ENCODE data around the gene KRTAP10-10.
"Not testable (repeated sequence)": the region's sequence is repeated elsewhere in the genome, so short reads cannot be mapped to it uniquely, and the experiment has no call there.

KRTAP10-10 gene

GRCh38 chr21:44644878-44645277, 7.7 kb downstream of the KRTAP10-10 start:
- no peaks in the 10 kb centered on the region for H3K27me3 ChIP-seq (ENCODE audit: low read depth)
- DNase-seq (ENCODE audit: low spot score in 2 of 2) = no peak
- no peaks in the 10 kb centered on the region for H3K4me1 ChIP-seq
- no peaks in the 10 kb centered on the region for H3K9me3 ChIP-seq
- H3K36me3 ChIP-seq (replicated peaks) = no peaks in the 10 kb centered on the region
- H3K4me3 ChIP-seq = no peak overlapping the region
- in situ Hi-C loops (cut with MboI; ENCODE audit: low sequenced_read_pairs) = loop anchor here (10.0 kb wide), 1 partner anchor 60 kb away; no protein-coding TSS in a partner anchor

GRCh38 chr21:44646366-44647221, 9.4 kb downstream of the KRTAP10-10 start, which contains the start of gene KRTAP10-11:
KRTAP10-11 (plus strand) TSS chr21:44646414; CDS start chr21:44646459, 45 bp downstream.
- H3K9me3 ChIP-seq; H3K27me3 ChIP-seq (ENCODE audit: low read depth); H3K4me3 ChIP-seq; DNase-seq (ENCODE audit: low spot score in 2 of 2); H3K36me3 ChIP-seq (replicated peaks); H3K4me1 ChIP-seq: not testable (repeated sequence)
- in situ Hi-C loops (cut with MboI; ENCODE audit: low sequenced_read_pairs) = loop anchor here (10.0 kb wide), 1 partner anchor 58 kb away; no protein-coding TSS in a partner anchor

GRCh38 chr21:44647222-44647552, 10.0 kb downstream of the KRTAP10-10 start:
- Histone ChIP-seq H3K27me3 (ENCODE audit: low read depth) (no peaks in the 10 kb centered on the region), H3K9me3 (no peaks in the 10 kb centered on the region), H3K36me3 (replicated peaks) (no peaks in the 10 kb centered on the region), H3K4me3 (no peak overlapping the region), H3K4me1 (no peaks in the 10 kb centered on the region)
- DNase-seq (ENCODE audit: low spot score in 2 of 2) = no peak
- in situ Hi-C loops (cut with MboI; ENCODE audit: low sequenced_read_pairs) = loop anchor here (10.0 kb wide), 1 partner anchor 58 kb away; no protein-coding TSS in a partner anchor

- Histone ChIP-seq H3K4me1 (no peaks in the 10 kb centered on the region), H3K27me3 (ENCODE audit: low read depth) (no peaks in the 10 kb centered on the region), H3K4me3 (no peak overlapping the region), H3K36me3 (replicated peaks) (no peaks in the 10 kb centered on the region), H3K9me3 (no peaks in the 10 kb centered on the region)
- in situ Hi-C loops (cut with MboI; ENCODE audit: low sequenced_read_pairs) = loop anchor here (10.0 kb wide), 1 partner anchor 56 kb away; no protein-coding TSS in a partner anchor
- DNase-seq (ENCODE audit: low spot score in 2 of 2) = no peak
Observed at GRCh38 chr21:44648557-44649311, 11.6 kb downstream of the KRTAP10-10 start.

GRCh38 chr21:44649521-44650100, 12.5 kb downstream of the KRTAP10-10 start:
- H3K9me3 ChIP-seq = no peaks in the 10 kb centered on the region
- no peak for DNase-seq (ENCODE audit: low spot score in 2 of 2)
- H3K4me1 ChIP-seq = no peaks in the 10 kb centered on the region
- no peak overlapping the region for H3K4me3 ChIP-seq
- H3K27me3 ChIP-seq (ENCODE audit: low read depth) = no peaks in the 10 kb centered on the region
- in situ Hi-C loops (cut with MboI; ENCODE audit: low sequenced_read_pairs) = loop anchor here (10.0 kb wide), 1 partner anchor 55 kb away; no protein-coding TSS in a partner anchor
- H3K36me3 ChIP-seq (replicated peaks) = no peaks in the 10 kb centered on the region

- in situ Hi-C loops (cut with MboI; ENCODE audit: low sequenced_read_pairs) = no loop called here
- H3K27me3 ChIP-seq (ENCODE audit: low read depth) = no peaks in the 10 kb centered on the region
- no peak overlapping the region for H3K4me3 ChIP-seq
Observed at GRCh38 chr21:44650265-44650972, 13.3 kb downstream of the KRTAP10-10 start.

GRCh38 chr21:44650973-44651675, 14.0 kb downstream of the KRTAP10-10 start:
- no peaks in the 10 kb centered on the region for H3K9me3 ChIP-seq
- in situ Hi-C loops (cut with MboI; ENCODE audit: low sequenced_read_pairs) = no loop called here
- no peak overlapping the region for H3K4me3 ChIP-seq
- H3K27me3 ChIP-seq (ENCODE audit: low read depth) = no peaks in the 10 kb centered on the region
- DNase-seq (ENCODE audit: low spot score in 2 of 2) = no peak
- no peaks in the 10 kb centered on the region for H3K36me3 ChIP-seq (replicated peaks)
- H3K4me1 ChIP-seq = no peaks in the 10 kb centered on the region

More at GRCh38 chr21:44650265-44650972, 13.3 kb downstream of the KRTAP10-10 start:
- Histone ChIP-seq H3K4me1 (no peaks in the 10 kb centered on the region), H3K9me3 (no peaks in the 10 kb centered on the region), H3K36me3 (replicated peaks) (no peaks in the 10 kb centered on the region)
- DNase-seq (ENCODE audit: low spot score in 2 of 2) = no peak

GRCh38 chr21:44653123-44653522, 16.0 kb downstream of the KRTAP10-10 start:
- in situ Hi-C loops (cut with MboI; ENCODE audit: low sequenced_read_pairs) = no loop called here
- Histone ChIP-seq H3K4me1 (no peaks in the 10 kb centered on the region), H3K4me3 (no peak overlapping the region), H3K9me3 (no peaks in the 10 kb centered on the region), H3K36me3 (replicated peaks) (no peaks in the 10 kb centered on the region), H3K27me3 (ENCODE audit: low read depth) (no peaks in the 10 kb centered on the region)
- DNase-seq (ENCODE audit: low spot score in 2 of 2) = no peak

GRCh38 chr21:44653656-44654575, 16.8 kb downstream of the KRTAP10-10 start:
- no peaks in the 10 kb centered on the region for H3K4me1 ChIP-seq
- in situ Hi-C loops (cut with MboI; ENCODE audit: low sequenced_read_pairs) = no loop called here
- no peaks in the 10 kb centered on the region for H3K36me3 ChIP-seq (replicated peaks)
- H3K27me3 ChIP-seq (ENCODE audit: low read depth) = no peaks in the 10 kb centered on the region
- H3K9me3 ChIP-seq = no peaks in the 10 kb centered on the region
- no peak overlapping the region for H3K4me3 ChIP-seq
- no peak for DNase-seq (ENCODE audit: low spot score in 2 of 2)

GRCh38 chr21:44654576-44655175, 17.5 kb downstream of the KRTAP10-10 start, which contains the start of gene KRTAP12-4:
KRTAP12-4 (minus strand) TSS chr21:44654659; CDS start chr21:44654614, 45 bp downstream.
- no peak for DNase-seq (ENCODE audit: low spot score in 2 of 2)
- Histone ChIP-seq H3K36me3 (replicated peaks) (no peaks in the 10 kb centered on the region), H3K9me3 (no peaks in the 10 kb centered on the region), H3K27me3 (ENCODE audit: low read depth) (no peaks in the 10 kb centered on the region), H3K4me1 (no peaks in the 10 kb centered on the region), H3K4me3 (no peak within 1 kb of the TSS)
- in situ Hi-C loops (cut with MboI; ENCODE audit: low sequenced_read_pairs) = no loop called here

- Histone ChIP-seq H3K4me3 (no peak overlapping the region), H3K27me3 (ENCODE audit: low read depth) (no peaks in the 10 kb centered on the region), H3K9me3 (no peaks in the 10 kb centered on the region), H3K4me1 (no peaks in the 10 kb centered on the region), H3K36me3 (replicated peaks) (no peaks in the 10 kb centered on the region)
- in situ Hi-C loops (cut with MboI; ENCODE audit: low sequenced_read_pairs) = no loop called here
- DNase-seq (ENCODE audit: low spot score in 2 of 2) = no peak
Observed at GRCh38 chr21:44656868-44657267, 19.7 kb downstream of the KRTAP10-10 start.
